NOMO-1 treated with dmso at 0.1 percent for 144 hours (cell line): Measurements from ENCODE around the gene GIN1.
"Not testable (repeated sequence)": the region's sequence is repeated elsewhere in the genome, so short reads cannot be mapped to it uniquely, and the experiment has no call there.

Experiments used
- DNase-seq: peaks from one replicate; lab custom pipeline; 2025; ENCODE audit not compliant: unreplicated experiment; lab: John Stamatoyannopoulos, UW

The GIN1 gene, protein sequence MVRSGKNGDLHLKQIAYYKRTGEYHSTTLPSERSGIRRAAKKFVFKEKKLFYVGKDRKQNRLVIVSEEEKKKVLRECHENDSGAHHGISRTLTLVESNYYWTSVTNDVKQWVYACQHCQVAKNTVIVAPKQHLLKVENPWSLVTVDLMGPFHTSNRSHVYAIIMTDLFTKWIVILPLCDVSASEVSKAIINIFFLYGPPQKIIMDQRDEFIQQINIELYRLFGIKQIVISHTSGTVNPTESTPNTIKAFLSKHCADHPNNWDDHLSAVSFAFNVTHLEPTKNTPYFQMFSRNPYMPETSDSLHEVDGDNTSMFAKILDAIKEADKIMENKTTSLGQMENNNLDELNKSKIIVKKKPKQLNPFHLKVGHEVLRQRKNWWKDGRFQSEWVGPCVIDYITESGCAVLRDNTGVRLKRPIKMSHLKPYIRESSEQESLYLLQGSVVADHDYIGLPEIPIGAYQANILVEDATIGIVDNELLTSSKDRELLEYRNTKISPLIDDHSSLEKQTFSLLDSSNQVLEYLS

DNA sequence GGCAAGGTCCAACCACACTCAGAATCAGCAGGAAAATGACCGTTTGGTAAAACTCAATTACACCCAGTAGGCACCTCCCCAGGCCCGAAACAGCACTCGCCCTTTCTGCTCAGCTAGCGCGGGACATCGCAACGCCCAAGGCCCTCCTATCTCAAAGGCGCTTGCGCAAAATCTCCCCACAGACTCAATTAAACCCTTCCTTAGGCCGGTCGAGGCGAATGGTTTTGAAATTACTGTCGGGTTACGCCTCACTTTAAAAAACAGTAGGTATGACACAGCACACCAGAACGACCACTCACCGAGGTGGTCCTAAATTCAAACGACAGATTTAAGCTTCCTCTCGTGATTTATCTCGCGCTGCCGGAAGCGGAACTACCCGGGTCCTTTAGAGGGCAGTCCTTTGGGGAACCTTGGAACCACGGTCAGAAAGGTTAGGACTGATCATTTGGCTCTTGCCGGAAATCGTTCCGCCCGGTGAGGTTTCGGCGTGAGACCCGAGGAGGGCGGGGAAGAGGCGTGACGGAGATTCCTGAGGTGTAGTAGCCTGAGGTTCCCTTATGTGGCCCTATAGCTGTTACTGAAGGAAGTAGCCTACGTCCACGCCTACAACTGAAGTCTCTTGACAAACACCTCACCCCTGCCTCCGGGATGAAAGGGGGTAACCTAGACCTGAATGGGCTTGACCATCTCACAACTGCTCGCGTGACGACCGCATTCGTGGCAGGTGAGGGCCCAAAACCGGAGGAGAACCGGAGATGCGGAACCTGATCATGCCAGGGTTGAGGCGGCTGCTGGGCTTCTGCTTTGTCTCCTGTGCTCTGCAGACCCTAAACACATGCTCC lies at the start of gene GIN1, which contains the start of gene PPIP5K2:
TSS of gene GIN1 (minus strand) at position 374 of the 842 bp plus-strand sequence. CDS start 11,431 bp downstream, outside the sequence.
TSS of gene PPIP5K2 (plus strand) at position 537 of the 842 bp plus-strand sequence. CDS start 9,289 bp downstream, outside the sequence.
- peak; percentile 98 for DNase-seq

DNA sequence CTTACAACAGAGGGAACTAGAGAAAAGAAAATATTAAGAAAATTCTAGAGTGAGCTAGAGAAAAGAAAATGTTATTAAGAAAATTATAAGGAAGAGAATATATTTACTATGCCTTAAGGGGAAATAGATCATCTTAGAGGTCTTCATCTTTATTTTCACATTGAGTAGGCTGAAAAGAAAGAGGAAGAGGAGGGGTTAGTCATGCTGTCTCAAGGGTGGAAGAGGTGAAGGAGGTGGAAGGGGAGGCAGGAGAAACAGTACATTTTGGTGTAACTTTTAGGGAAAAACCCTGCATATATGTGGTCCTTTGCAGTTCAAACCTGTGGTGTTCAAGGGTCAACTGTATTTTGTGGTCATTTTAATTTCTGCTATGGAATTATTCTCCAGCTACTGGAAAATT lies 46.8 kb upstream of the GIN1 start:
- DNase-seq: peak; percentile 3

DNA sequence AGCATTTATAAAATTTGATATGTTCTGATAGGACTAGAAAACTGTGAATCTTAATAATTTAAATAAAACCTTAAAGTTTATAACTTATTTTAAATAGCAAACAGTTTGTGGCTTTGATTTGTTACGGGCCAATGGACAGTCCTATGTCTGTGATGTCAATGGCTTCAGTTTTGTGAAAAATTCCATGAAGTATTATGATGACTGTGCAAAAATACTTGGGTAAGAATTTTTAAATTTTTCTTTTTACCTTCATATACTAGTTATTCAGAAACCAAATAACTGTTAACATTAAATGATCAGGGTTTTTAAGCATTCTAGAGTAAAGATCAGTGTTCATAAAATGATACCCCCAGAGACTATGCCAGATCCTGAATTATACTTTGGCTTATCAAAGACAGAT lies 31.2 kb upstream of the GIN1 start:
- DNase-seq: no peak

DNA sequence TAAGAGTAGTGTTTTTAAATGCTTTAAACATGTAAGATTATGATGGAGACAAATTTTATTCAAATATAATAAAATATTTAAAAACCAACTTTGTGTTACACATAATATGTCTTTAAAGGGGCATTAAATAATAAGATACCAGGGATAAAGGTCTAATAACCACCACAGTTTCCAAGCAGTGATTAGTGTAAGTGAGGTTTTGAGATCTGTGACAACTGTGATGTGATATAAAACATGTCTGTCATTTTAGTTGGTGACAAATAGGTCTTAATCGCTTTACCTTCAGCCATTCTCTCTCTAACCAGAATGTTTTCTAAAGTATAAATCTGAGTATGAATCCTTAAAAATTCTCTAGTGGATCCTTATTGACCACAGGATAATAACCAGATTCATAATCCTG lies 28.3 kb upstream of the GIN1 start:
- no peak for DNase-seq

DNA sequence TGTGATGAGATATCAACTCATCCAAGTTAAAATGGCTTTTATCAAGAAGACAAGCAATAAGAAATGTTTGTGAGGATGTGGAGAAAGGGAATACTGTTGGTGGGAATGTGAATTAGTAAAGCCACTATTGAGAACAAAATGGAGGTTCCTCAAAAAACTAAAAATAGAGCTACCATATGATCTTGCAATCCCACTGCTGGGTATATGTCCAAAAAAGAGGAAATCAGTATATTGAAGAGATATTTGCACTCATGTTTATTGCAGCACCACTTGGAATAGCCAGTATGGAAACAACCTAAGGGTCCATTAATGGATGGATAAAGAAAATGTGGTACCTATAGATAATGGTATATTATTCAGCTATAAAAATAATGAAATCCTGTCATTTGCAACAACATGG lies 25.3 kb upstream of the GIN1 start:
- DNase-seq: no peak

DNA sequence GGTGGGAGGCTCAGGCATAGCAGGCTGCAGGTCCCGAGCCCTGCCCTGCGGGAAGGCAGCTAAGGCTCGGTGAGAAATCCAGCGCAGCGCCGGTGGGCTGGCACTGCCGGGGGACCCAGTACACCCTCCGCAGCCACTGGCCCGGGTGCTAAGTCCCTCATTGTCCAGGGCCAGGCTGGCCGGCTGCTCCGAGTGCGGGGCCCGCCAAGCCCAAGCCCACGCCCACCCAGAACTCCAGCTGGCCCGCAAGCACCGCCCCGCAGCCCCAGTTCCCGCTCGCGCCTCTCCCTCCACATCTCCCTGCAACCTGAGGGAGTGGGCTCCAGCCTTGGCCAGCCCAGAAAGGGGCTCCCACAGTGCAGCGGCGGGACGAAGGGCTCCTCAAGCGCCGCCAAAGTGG lies 22.2 kb upstream of the GIN1 start:
- DNase-seq: not testable (repeated sequence)

DNA sequence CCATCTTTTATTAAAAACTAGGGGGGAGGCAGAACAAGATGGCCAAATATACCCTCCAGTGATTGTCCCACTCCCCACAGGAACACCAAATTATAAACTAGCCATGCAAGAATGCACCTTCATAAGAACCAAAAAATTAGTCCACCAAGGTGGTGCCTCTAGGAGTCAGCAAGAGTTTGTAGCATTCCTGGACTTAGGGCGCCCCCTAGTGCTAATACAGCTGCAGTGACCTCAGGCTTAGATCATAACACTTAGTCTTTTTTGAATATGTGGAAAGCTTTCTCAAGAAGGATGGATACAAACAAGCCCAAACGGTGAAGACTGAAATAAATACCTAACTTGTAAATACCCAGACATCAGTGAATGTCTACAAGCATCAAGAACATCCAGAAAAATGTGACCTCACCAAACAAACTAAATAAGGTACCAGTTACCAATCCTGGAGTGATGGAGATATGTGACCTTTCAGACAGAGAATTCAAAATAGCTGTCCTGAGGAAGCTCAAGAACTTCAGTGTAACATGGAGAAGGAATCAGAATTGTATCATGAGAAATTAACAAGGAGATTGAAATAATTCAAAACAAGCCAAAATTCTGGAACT lies 19.4 kb upstream of the GIN1 start:
- peak; percentile 20 for DNase-seq

DNA sequence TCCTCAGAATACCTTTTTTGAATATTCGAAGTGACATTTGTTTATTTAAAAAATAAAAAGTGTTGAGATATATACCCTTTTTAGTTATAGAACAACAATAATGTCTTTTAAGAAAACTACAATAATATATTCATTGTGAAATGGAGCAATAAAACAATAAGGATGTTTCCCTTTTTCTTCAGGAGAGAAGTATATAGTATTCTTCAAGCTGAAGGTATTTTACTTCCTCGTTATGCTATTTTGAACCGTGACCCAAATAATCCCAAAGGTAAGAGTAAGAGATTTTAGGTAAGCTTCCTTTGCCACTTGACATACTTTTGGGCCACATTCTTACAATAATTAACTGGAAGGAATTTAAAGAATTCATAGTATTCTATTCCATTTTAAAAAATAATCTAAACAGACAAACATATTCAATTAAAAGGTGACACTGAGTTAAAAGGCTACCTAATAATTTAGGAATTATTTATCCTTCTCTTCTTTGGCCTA lies 18.3 kb upstream of the GIN1 start:
- no peak for DNase-seq

DNA sequence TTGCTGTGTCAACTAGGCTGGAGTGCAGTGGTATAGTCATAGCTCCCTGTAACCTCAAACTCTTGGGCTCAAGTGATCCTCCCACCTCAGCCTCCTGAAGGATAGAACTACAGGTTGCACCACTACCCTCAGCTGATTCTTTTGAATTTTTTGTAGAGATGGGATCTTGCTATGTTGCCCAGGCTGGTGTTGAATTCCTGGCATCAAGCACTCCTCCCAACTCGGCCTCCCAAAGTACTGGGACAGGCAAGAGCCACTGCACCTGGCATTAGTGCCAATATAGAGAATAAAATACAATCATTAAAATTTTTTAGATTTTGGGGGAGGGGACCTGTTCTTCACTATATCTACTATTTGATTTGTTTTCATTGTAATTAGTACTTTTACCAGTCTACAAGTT lies 15.5 kb upstream of the GIN1 start:
- no peak for DNase-seq

DNA sequence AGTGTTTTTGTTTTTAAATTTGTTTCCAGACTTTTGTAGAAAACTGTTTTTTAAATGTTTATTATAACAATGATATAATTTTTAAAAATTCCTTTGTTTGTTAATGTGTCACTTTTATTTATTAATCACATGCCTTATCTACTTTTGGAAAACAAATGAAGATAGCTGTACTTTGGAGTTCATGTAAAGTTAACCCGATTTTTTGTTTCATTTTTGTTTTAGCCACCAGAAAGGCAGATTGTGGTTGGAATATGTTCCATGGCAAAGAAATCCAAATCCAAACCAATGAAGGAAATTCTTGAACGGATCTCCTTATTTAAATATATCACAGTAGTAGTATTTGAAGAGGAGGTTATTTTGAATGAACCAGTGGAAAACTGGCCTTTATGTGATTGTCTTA lies 13.3 kb upstream of the GIN1 start:
- no peak for DNase-seq

DNA sequence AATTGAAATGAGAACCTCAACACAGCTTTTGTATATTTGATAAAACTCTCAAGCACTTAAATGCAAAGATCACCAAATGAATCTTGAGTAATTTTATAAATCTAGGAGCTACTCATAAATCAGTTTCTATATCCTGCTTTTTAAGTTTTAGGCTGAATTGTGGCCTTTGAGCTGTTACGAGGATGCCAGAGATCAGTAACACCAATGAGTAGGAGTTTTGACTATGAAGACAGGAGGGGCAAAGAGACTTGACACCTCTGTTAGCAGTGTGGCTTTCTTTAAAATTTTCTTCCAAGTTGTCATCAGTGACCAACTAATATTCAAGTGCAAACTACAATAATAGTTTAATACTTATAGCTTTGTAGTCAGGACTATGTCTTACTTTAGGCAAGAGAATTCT lies 12.7 kb upstream of the GIN1 start:
- no peak for DNase-seq

DNA sequence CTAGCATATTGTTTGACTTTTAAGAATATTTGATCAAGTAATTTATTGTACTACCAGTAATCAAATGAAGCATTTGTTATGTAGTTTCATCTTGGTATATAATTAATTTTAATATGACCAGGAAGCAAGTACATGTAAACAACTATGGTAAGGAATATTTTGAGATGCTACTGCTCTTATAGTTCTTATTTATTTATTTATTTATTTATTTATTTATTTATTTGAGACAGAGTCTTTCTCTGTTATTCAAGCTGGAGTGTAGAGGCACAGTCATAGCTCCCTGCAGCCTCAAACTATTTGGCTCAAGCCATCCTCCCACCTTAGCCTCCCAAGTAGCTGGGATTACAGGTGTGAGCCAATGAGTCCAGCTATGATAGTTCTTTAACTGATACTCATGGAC lies 8.3 kb upstream of the GIN1 start:
- DNase-seq: no peak

DNA sequence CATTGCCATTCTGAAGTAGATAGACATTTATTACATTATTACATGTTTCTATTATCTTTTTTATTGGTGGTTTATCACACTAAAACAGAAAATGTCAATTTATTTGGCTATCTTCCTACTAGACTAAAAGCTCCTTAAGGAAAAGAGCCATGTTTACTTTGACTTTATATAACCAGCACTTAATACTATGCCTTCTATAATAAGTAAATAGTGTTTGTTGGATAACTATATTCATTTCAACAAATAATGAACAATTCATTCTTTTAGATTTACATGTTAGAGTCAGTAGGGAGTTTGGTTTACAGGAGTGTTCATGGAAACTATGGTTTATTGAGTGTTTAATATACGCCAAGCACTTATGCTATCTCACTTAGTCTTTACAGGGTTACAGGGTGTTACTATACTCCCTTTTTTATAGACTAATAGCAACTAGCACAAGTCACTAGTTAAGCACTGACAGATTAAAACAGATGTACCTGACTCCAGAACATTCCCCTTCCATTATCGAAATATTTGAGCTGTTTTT lies 7.4 kb upstream of the GIN1 start:
- DNase-seq: no peak

DNA sequence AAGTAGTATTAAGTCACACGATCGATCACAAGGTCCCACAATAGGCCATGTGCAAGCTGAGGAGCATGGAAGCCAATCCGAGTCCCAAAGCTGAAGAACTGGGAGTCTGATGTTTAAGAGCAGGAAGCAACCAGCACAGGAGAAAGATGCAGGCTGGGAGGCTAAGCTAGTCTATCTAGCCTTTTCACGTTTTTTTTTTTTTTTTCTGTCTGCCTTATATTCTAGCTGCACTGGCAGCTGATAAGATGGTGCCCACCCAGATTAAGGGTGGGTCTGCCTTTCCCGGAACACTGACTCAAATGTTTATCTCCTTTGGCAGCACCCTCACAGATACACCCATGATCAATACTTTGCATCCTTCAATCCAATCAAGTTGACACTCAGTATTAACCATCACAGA lies 6.6 kb upstream of the GIN1 start:
- no peak for DNase-seq

DNA sequence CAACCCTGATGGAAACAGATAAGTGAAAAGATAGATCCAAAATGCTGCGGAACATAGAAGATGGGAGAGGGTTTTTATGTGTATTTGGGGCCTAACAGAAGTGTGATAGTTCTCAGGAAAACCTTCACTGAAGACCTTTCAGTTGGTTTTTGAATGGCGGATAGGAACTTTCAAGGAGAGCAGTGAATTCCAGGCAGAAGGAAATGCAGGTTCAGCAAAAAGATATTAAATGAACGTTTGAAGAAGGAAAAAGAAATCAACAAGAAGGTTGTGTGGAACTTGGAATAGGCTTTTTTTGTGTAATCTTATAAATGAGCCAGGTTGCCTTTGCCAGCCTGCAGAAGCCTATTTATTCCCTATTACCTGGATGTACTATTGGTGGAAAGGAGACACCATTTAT lies 2.3 kb upstream of the GIN1 start:
- DNase-seq: no peak

DNA sequence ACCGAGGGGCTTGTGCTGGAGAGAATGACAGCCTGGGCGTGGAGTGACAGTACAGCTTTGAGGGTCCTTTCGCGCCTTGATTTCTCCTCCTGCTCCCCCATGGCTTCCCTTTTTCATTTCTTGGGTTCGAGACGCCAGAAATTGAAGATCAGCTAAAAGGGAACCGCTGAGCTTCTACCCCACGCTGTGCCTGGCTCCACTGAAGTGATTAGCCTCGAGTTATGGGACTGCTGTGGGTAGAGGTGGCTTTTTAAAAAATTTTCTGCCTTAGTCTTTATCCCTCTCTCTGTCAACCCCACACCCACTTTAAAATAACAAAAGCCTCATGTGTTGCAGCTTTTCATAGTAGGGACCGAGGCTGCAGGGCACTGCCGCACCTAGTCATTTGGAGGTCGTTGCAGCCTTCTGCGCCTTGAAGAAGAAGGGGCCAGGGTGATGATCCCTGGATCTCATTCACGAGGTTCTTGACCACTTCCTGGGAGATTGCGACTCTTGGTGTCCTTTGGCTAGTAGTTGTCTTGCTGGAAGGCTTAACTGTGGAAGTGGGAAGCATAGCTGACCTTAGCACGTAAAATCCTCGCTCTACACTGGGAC lies 766 bp upstream of the GIN1 start:
- no peak for DNase-seq

DNA sequence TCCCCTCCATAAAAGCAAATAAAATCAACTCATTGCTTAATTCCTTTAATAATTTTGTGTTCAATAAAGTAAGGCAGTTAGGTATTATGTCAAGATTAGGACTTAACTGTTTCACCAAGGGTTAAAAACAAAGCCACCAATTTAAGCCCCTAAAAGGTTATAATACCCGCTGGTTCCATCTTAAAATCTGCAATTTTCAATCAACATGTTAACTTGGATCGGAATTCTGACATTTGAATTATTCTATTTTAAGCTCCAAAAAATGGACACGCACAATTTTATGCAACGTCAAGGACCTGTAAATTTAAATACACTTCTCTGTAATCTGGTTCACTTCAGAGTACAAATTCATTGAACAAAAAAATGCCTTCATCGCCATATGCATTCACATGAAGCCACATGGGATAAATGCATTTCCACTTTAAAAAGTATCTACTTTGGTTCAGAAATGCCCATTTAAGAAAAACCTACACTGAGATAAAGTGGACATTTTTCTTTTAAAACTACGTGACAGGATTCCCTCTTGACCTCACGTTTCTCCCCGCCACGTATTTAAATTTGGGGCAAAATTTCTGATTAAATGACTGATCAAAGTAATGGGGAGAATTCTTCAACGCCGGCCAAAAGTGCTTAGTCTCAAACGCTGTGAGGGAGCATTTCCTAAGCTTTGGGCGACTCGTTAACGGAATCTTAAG lies 721 bp downstream of the GIN1 start:
- no peak for DNase-seq

DNA sequence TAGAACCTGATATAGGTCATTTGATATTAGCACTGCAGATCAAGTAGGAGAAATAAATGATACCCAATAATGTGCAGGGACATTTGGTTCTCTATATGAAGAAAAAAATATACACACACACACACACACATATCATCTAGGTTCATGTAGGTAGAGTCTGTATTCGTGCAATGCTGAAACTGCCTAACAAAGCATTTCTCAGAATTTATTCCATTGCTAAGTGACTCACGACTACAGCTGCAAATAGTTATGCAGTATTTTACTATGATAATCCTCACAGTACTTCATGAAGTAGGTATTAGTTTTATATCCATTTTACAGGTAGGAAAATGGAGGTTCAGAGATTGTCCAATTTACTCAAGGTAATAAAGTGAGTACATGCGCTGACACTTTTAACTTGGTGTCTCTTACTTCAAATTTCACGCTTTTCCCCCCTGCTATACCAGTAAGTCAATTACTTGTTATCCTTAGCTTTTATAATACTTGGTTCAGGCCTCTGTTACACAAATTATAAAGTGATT lies 2.4 kb downstream of the GIN1 start:
- DNase-seq: no peak

DNA sequence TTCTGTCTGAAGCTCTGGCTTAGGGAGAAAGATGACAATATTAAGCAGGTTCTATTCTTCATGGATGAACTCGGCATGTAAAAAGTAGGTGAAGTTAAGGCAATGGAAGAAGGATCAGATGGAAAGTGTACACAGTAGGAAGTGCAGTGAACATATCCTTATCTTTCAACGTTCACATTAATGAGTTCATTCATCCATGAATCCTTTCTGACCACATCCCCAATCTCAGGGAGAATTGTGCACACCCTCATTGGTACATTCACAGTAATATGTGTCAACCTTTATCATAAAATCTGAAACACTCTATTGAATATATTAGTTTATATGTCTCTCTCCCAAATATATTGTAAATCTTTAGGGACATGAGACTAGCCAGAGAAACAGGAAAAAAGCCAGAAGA lies 5.5 kb downstream of the GIN1 start:
- no peak for DNase-seq

DNA sequence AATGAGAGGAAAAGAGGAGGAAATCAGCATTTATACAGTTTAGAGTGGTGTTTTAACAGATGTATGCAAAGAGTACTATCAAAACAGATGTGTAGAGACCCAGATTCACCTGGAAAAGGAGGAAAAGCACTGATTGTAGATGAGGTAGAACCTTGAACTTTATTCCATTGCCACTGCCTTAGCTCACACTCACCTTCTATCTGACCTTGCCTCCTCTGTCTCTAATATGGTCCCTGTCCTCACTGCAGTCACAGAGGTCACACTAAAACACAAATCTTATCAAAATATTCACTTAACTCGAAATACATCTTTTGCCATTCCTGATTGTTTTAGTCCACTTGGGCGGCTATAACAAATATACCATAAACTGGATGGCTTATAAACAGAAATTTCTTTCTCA lies 7.0 kb downstream of the GIN1 start:
- no peak for DNase-seq
